Astrocyte (in vitro differentiated cells and primary cell): ENCODE results near the gene CRISPLD2. TPM values are rescaled to one million over a fixed set of nuclear protein-coding genes. Genes with fewer than 3 reads are reported as not detected.

Experiments used
- DNase-seq: peaks from one replicate; pipeline ENCODE4 v3.0.0-alpha.2; 2010; ENCODE audit warnings: low read depth
- FAIRE-seq: peaks from 2 replicates; lab custom pipeline; 2011; peaks lifted over from hg19 to GRCh38; lab: Jason Lieb, UNC
- H2AFZ ChIP-seq: 2 replicates; pipeline ENCODE4 v1.6.0; 2012; ENCODE audit warnings: low read depth, low read length, inconsistent platforms
- H3K27ac ChIP-seq: 2 replicates; pipeline ENCODE4 v1.5.1; 2011; ENCODE audit warnings: low read depth, low read length, inconsistent platforms
- H3K27me3 ChIP-seq: 2 replicates; pipeline ENCODE4 v1.6.0; 2011; ENCODE audit warnings: low read length, inconsistent platforms; ENCODE audit not compliant: insufficient read depth
- H3K36me3 ChIP-seq: 2 replicates; pipeline ENCODE4 v1.5.1; 2011; ENCODE audit warnings: low read length, inconsistent platforms; ENCODE audit not compliant: insufficient read depth
- H3K4me1 ChIP-seq: 2 replicates; pipeline ENCODE4 v1.5.1; 2011; ENCODE audit warnings: low read length, inconsistent platforms; ENCODE audit not compliant: insufficient read depth
- H3K4me2 ChIP-seq: 2 replicates; pipeline ENCODE4 v1.6.0; 2012; ENCODE audit warnings: low read length, inconsistent platforms
- H3K4me3 ChIP-seq: 2 replicates; pipeline ENCODE4 v1.5.1; 2011; ENCODE audit warnings: low read depth, mild to moderate bottlenecking, low read length, inconsistent platforms; ENCODE audit not compliant: insufficient read depth
- H3K79me2 ChIP-seq: 2 replicates; pipeline ENCODE4 v1.6.0; 2012; ENCODE audit warnings: mild to moderate bottlenecking, low read length, inconsistent platforms; ENCODE audit not compliant: insufficient read depth
- H3K9ac ChIP-seq: 2 replicates; pipeline ENCODE4 v1.6.0; 2012; ENCODE audit warnings: mild to moderate bottlenecking, low read length, inconsistent platforms
- H3K9me3 ChIP-seq: 2 replicates; pipeline ENCODE4 v1.5.1; 2012; ENCODE audit warnings: low read depth, mild to moderate bottlenecking, low read length, inconsistent platforms; ENCODE audit not compliant: insufficient read depth
- H4K20me1 ChIP-seq: 2 replicates; pipeline ENCODE4 v1.6.0; 2012; ENCODE audit warnings: low read length, inconsistent platforms; ENCODE audit not compliant: insufficient read depth
- H3K27ac Mint-ChIP-seq: one replicate; pipeline ENCODE4 v1.8.0; 2021; ENCODE audit warnings: mild to moderate bottlenecking, mixed read lengths; ENCODE audit not compliant: unreplicated experiment
- H3K27me3 Mint-ChIP-seq: one replicate; pipeline ENCODE4 v1.8.0; 2021; ENCODE audit warnings: low read depth, mixed read lengths; ENCODE audit not compliant: unreplicated experiment
- H3K36me3 Mint-ChIP-seq: one replicate; pipeline ENCODE4 v1.8.0; 2021; ENCODE audit warnings: low read depth, mixed read lengths; ENCODE audit not compliant: unreplicated experiment
- H3K4me1 Mint-ChIP-seq: one replicate; pipeline ENCODE4 v1.8.0; 2021; ENCODE audit warnings: low read depth, mixed read lengths; ENCODE audit not compliant: unreplicated experiment
- H3K4me3 Mint-ChIP-seq: one replicate; pipeline ENCODE4 v1.8.0; 2021; ENCODE audit warnings: mild to moderate bottlenecking, moderate library complexity, mixed read lengths; ENCODE audit not compliant: unreplicated experiment
- H3K9me3 Mint-ChIP-seq: one replicate; pipeline ENCODE4 v1.8.0; 2021; ENCODE audit warnings: mild to moderate bottlenecking, mixed read lengths; ENCODE audit not compliant: unreplicated experiment
- CTCF ChIP-seq: IDR thresholded peaks from 2 replicates; pipeline ENCODE4 v1.5.1; 2011; ENCODE audit warnings: low read depth, mild to moderate bottlenecking, inconsistent platforms, low read length, moderate library complexity; ENCODE audit not compliant: insufficient read depth
- EZH2 ChIP-seq: IDR thresholded peaks from 2 replicates; pipeline ENCODE4 v1.6.1; 2012; ENCODE audit warnings: mild to moderate bottlenecking, low read length, inconsistent platforms; ENCODE audit not compliant: insufficient read depth
- total RNA-seq: library from RNA; stranded (reverse); gene quantifications from 2 replicates; pipeline ENCODE4 v1.2.1, GENCODE V29; 2021

CRISPLD2 gene
- total RNA-seq, 1 donor from 2014 or later, result 1.8 TPM

DNA sequence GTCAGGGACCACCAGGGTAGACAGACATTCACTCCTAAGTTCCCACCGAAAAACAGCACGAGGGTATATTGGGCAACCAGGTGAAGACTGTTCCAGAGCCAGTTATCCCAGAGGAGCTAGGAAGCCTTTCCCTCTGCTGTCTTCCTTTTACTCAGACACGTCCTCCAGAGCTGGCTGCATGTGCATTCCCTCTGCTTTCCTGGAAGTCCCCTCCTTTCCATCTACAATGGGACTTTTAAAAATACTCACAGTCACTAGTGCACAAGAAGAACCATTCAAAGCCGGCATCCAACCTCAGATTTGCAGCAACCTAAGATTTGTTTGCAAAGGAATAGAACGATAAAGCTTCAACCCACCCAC lies 32.5 kb upstream of the CRISPLD2 start:
- no peak overlapping the region for H3K4me3 Mint-ChIP-seq
- no peak overlapping the region for H3K9ac ChIP-seq
- H4K20me1 ChIP-seq, result no peaks in the 10 kb centered on the region
- no peak overlapping the region for H3K27ac Mint-ChIP-seq
- H3K4me3 ChIP-seq, result no peak overlapping the region
- H2AFZ ChIP-seq, result no peak overlapping the region
- peaks cover 2% of the 10 kb centered on the region for H3K9me3 Mint-ChIP-seq
- peaks cover 11% of the 10 kb centered on the region for H3K4me1 ChIP-seq
- no peaks in the 10 kb centered on the region for H3K36me3 ChIP-seq
- FAIRE-seq (no peak), DNase-seq (no peak)
- H3K4me1 Mint-ChIP-seq, result peaks cover 2% of the 10 kb centered on the region
- H3K36me3 Mint-ChIP-seq, result peaks cover 7% of the 10 kb centered on the region
- H3K27ac ChIP-seq, result no peak overlapping the region
- no peak overlapping the region for H3K4me2 ChIP-seq
- no peaks in the 10 kb centered on the region for H3K9me3 ChIP-seq
- no peak for TF ChIP-seq CTCF
- no peak for TF ChIP-seq EZH2
- no peaks in the 10 kb centered on the region for H3K27me3 ChIP-seq
- H3K79me2 ChIP-seq, result no peaks in the 10 kb centered on the region
- peaks cover 2% of the 10 kb centered on the region for H3K27me3 Mint-ChIP-seq

GRCh38 chr16:84788920-84789391 lies 30.8 kb upstream of the CRISPLD2 start:
- no peak overlapping the region for H3K4me3 Mint-ChIP-seq
- H3K27ac Mint-ChIP-seq, result no peak overlapping the region
- no peak overlapping the region for H2AFZ ChIP-seq
- H3K4me3 ChIP-seq, result no peak overlapping the region
- peaks cover 2% of the 10 kb centered on the region for H3K4me1 Mint-ChIP-seq
- TF ChIP-seq EZH2, result no peak
- no peak for TF ChIP-seq CTCF
- H3K36me3 ChIP-seq, result no peaks in the 10 kb centered on the region
- DNase-seq (no peak), FAIRE-seq (no peak)
- H4K20me1 ChIP-seq, result no peaks in the 10 kb centered on the region
- peaks cover 5% of the 10 kb centered on the region for H3K36me3 Mint-ChIP-seq
- no peaks in the 10 kb centered on the region for H3K9me3 ChIP-seq
- no peak overlapping the region for H3K9ac ChIP-seq
- no peak overlapping the region for H3K27ac ChIP-seq
- no peaks in the 10 kb centered on the region for H3K79me2 ChIP-seq
- peaks cover 2% of the 10 kb centered on the region for H3K27me3 Mint-ChIP-seq
- H3K27me3 ChIP-seq, result no peaks in the 10 kb centered on the region
- H3K4me2 ChIP-seq, result no peak overlapping the region
- peaks cover 2% of the 10 kb centered on the region for H3K9me3 Mint-ChIP-seq
- H3K4me1 ChIP-seq, result peaks cover 11% of the 10 kb centered on the region

DNA sequence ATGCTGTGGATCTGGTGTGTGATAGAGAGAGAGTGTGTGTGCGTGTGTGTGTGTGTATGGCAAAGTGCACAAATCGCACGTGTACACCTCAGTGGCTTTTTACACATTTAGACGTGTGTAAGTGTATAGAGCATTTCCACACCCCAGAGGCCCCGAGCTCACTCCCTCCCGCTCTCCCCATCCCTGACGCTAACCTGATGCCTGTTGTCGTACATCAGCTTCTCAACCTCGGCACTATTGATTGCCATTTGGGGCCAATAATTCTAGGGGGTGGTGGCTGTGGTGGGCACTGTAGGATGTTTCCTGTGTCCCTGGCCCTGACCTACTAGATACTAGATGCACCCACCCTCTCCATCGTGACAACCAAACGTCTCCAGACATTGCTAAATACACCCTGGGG lies 30.4 kb upstream of the CRISPLD2 start:
- Histone ChIP-seq H3K36me3 (no peaks in the 10 kb centered on the region), H3K9ac (no peak overlapping the region), H3K9me3 (no peaks in the 10 kb centered on the region), H3K27me3 (no peaks in the 10 kb centered on the region), H3K27ac (no peak overlapping the region), H3K4me1 (peaks cover 11% of the 10 kb centered on the region), H3K4me3 (no peak overlapping the region), H3K79me2 (no peaks in the 10 kb centered on the region), H4K20me1 (no peaks in the 10 kb centered on the region), H2AFZ (no peak overlapping the region), H3K4me2 (no peak overlapping the region)
- Mint-ChIP-seq H3K36me3 (peaks cover 5% of the 10 kb centered on the region), H3K4me3 (no peak overlapping the region), H3K27me3 (peaks cover 2% of the 10 kb centered on the region), H3K9me3 (peaks cover 2% of the 10 kb centered on the region), H3K27ac (no peak overlapping the region), H3K4me1 (peaks cover 2% of the 10 kb centered on the region)
- no peak for FAIRE-seq
- no peak for DNase-seq
- no peak for TF ChIP-seq EZH2
- TF ChIP-seq CTCF, result no peak
